ENCODE measurements around the gene MYO3A.

MYO3A gene

GRCh38 chr10:26238378-26238777 lies 304.3 kb downstream of the MYO3A start:
- DNase-seq (ENCODE audit: extremely low spot score, insufficient read length, low read depth) (no peak), FAIRE-seq (no peak)

- DNase-seq (ENCODE audit: extremely low spot score, insufficient read length, low read depth) (no peak), FAIRE-seq (no peak)
These were observed 308.8 kb downstream of the MYO3A start for GRCh38 chr10:26242706-26243350.

- FAIRE-seq (no peak), DNase-seq (ENCODE audit: extremely low spot score, insufficient read length, low read depth) (no peak)
These were observed 309.3 kb downstream of the MYO3A start for GRCh38 chr10:26243351-26243720.

GRCh38 chr10:26249681-26250080 lies 315.7 kb downstream of the MYO3A start:
- no peak for FAIRE-seq
- no peak for DNase-seq (ENCODE audit: extremely low spot score, insufficient read length, low read depth)

GRCh38 chr10:26251925-26252324 lies 317.9 kb downstream of the MYO3A start:
- FAIRE-seq, result no peak
- no peak for DNase-seq (ENCODE audit: extremely low spot score, insufficient read length, low read depth)

GRCh38 chr10:26254616-26255015 lies 320.6 kb downstream of the MYO3A start:
- FAIRE-seq (no peak), DNase-seq (ENCODE audit: extremely low spot score, insufficient read length, low read depth) (no peak)

GRCh38 chr10:26259341-26259740 lies 325.3 kb downstream of the MYO3A start:
- FAIRE-seq, result no peak
- DNase-seq (ENCODE audit: extremely low spot score, insufficient read length, low read depth), result no peak
